ENCODE data around the gene RPL13.

RPL13 gene

DNA sequence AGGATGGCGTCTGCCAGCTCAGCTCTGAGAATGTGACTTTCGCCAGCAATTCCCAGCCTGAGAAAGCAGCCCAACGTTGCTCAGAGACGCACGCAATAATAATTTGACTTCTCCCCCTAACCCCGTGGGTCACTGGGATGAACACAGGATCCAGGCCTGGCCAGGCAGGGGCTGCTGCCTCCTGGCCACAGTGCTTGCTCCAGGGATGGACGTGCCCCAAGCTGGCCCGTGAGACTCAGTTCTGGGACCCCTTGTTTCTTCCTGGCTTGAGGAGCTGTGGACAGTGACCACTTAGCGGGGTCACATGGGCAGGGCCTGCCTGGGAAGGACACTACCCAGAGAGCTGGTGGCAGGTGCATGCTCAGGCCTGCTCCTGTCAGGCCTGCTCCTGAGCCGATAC is 39.4 kb downstream of the RPL13 start:
- Histone ChIP-seq H4K20me1 (ENCODE audit: insufficient read depth, low read length) (0 out of 2 replicates have a peak, but pooled peaks cover 3% of the 10 kb centered on the region), H3K36me3 (ENCODE audit: insufficient read depth, low read length) (peaks cover 9% of the 10 kb centered on the region), H3K27ac (ENCODE audit: low read length) (no peak overlapping the region), H3K4me3 (ENCODE audit: low read depth in 1 of 2, low read length in 2 of 2) (no peak overlapping the region), H3K27me3 (ENCODE audit: insufficient read depth, low read length, poor library complexity) (no peaks in the 10 kb centered on the region), H3K4me2 (ENCODE audit: insufficient read depth, low read length) (no peak overlapping the region), H3K9ac (ENCODE audit: low read depth, low read length) (no peak overlapping the region), H2AFZ (ENCODE audit: low read depth, low read length) (no peak overlapping the region), H3K4me1 (ENCODE audit: insufficient read depth, low read length) (peaks cover 23% of the 10 kb centered on the region), H3K79me2 (ENCODE audit: insufficient read depth, low read length) (no peaks in the 10 kb centered on the region), H3K9me3 (ENCODE audit: insufficient read depth, low read length, severe bottlenecking) (no peaks in the 10 kb centered on the region)
- no peak for TF ChIP-seq EZH2 (IDR thresholded peaks at IDR 0.05; ENCODE audit: borderline replicate concordance, low read depth, low read length, severe bottlenecking)
- TF ChIP-seq, protein P1, sequence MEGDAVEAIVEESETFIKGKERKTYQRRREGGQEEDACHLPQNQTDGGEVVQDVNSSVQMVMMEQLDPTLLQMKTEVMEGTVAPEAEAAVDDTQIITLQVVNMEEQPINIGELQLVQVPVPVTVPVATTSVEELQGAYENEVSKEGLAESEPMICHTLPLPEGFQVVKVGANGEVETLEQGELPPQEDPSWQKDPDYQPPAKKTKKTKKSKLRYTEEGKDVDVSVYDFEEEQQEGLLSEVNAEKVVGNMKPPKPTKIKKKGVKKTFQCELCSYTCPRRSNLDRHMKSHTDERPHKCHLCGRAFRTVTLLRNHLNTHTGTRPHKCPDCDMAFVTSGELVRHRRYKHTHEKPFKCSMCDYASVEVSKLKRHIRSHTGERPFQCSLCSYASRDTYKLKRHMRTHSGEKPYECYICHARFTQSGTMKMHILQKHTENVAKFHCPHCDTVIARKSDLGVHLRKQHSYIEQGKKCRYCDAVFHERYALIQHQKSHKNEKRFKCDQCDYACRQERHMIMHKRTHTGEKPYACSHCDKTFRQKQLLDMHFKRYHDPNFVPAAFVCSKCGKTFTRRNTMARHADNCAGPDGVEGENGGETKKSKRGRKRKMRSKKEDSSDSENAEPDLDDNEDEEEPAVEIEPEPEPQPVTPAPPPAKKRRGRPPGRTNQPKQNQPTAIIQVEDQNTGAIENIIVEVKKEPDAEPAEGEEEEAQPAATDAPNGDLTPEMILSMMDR (IDR thresholded peaks at IDR 0.05; ENCODE audit: borderline replicate concordance, extremely low read depth, low read length, poor library complexity, severe bottlenecking) = no peak
- no peak for DNase-seq
- no peak for ATAC-seq (ENCODE audit: insufficient read depth, low read depth)

DNA sequence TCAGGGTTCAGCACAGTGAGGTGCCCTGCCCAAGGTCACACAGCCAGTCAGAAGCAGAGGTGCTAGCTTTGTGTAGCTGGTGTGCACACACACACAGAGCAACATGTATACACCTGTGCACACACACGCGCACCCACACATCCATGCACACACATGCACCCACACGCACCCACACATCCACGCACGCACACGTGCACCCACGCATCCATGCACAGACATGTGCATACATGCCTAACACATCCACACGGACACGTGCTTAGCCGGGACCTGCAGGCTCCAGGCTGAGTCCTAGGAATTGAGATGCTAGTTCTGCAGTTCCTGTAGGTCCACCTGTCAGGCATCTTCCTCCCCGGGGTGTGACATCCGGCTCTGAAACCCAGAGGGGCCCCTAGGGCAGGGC is 39.9 kb downstream of the RPL13 start:
- DNase-seq = no peak
- Histone ChIP-seq H3K27ac (ENCODE audit: low read length) (no peak overlapping the region), H2AFZ (ENCODE audit: low read depth, low read length) (no peak overlapping the region), H3K9me3 (ENCODE audit: insufficient read depth, low read length, severe bottlenecking) (no peaks in the 10 kb centered on the region), H3K27me3 (ENCODE audit: insufficient read depth, low read length, poor library complexity) (no peaks in the 10 kb centered on the region), H3K79me2 (ENCODE audit: insufficient read depth, low read length) (no peaks in the 10 kb centered on the region), H3K36me3 (ENCODE audit: insufficient read depth, low read length) (peaks cover 5% of the 10 kb centered on the region), H3K4me3 (ENCODE audit: low read depth in 1 of 2, low read length in 2 of 2) (no peak overlapping the region), H3K9ac (ENCODE audit: low read depth, low read length) (no peak overlapping the region), H4K20me1 (ENCODE audit: insufficient read depth, low read length) (0 out of 2 replicates have a peak, but pooled peaks cover 3% of the 10 kb centered on the region), H3K4me2 (ENCODE audit: insufficient read depth, low read length) (no peak overlapping the region), H3K4me1 (ENCODE audit: insufficient read depth, low read length) (peaks cover 24% of the 10 kb centered on the region)
- no peak for TF ChIP-seq EZH2 (IDR thresholded peaks at IDR 0.05; ENCODE audit: borderline replicate concordance, low read depth, low read length, severe bottlenecking)
- TF ChIP-seq, protein P1 (IDR thresholded peaks at IDR 0.05; ENCODE audit: borderline replicate concordance, extremely low read depth, low read length, poor library complexity, severe bottlenecking) = no peak
- no peak for ATAC-seq (ENCODE audit: insufficient read depth, low read depth)

- ATAC-seq (ENCODE audit: insufficient read depth, low read depth) = no peak
- H3K4me1 ChIP-seq (ENCODE audit: insufficient read depth, low read length) = peaks cover 29% of the 10 kb centered on the region
- TF ChIP-seq, protein P1 (IDR thresholded peaks at IDR 0.05; ENCODE audit: borderline replicate concordance, extremely low read depth, low read length, poor library complexity, severe bottlenecking) = no peak
- no peak for TF ChIP-seq EZH2 (IDR thresholded peaks at IDR 0.05; ENCODE audit: borderline replicate concordance, low read depth, low read length, severe bottlenecking)
- H4K20me1 ChIP-seq (ENCODE audit: insufficient read depth, low read length) = 0 out of 2 replicates have a peak, but pooled peaks cover 3% of the 10 kb centered on the region
- no peaks in the 10 kb centered on the region for H3K9me3 ChIP-seq (ENCODE audit: insufficient read depth, low read length, severe bottlenecking)
- peaks cover 2% of the 10 kb centered on the region for H3K36me3 ChIP-seq (ENCODE audit: insufficient read depth, low read length)
- H3K4me3 ChIP-seq (ENCODE audit: low read depth in 1 of 2, low read length in 2 of 2) = no peak overlapping the region
- no peak for DNase-seq
- H3K9ac ChIP-seq (ENCODE audit: low read depth, low read length) = no peak overlapping the region
- H3K79me2 ChIP-seq (ENCODE audit: insufficient read depth, low read length) = no peaks in the 10 kb centered on the region
- no peak overlapping the region for H3K4me2 ChIP-seq (ENCODE audit: insufficient read depth, low read length)
- H3K27me3 ChIP-seq (ENCODE audit: insufficient read depth, low read length, poor library complexity) = no peaks in the 10 kb centered on the region
- H3K27ac ChIP-seq (ENCODE audit: low read length) = no peak overlapping the region
- H2AFZ ChIP-seq (ENCODE audit: low read depth, low read length) = no peak overlapping the region
Measured at GRCh38 chr16:89600956-89601355, 40.5 kb downstream of the RPL13 start.

DNA sequence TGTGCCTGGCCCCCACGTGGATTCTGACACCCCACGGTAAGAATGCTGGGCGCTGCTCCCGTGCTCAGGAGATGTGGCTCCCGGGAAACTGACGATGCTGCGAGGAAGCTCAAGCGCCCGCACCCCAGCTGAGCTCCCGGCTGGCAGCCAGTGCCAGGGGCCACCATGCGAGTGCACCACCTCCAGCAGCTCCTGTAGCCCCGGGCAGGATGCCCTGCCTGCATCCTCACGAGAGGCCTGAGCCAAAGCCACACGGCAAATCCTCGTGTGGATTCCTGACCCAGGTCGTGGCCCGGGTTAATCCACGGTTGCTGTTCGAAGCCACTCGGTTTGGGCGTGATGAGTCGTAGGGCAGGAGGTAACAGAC is 41.4 kb downstream of the RPL13 start:
- H3K4me1 ChIP-seq (ENCODE audit: insufficient read depth, low read length) = peaks cover 39% of the 10 kb centered on the region
- no peaks in the 10 kb centered on the region for H3K36me3 ChIP-seq (ENCODE audit: insufficient read depth, low read length)
- H2AFZ ChIP-seq (ENCODE audit: low read depth, low read length) = no peak overlapping the region
- ATAC-seq (ENCODE audit: insufficient read depth, low read depth) (no peak), DNase-seq (no peak)
- peak overlapping the region in 1 of 2 experiments; percentile 40; a peak in 1 of 4 replicates for H3K4me3 ChIP-seq (ENCODE audit: low read depth in 1 of 2, low read length in 2 of 2)
- no peaks in the 10 kb centered on the region for H3K9me3 ChIP-seq (ENCODE audit: insufficient read depth, low read length, severe bottlenecking)
- H3K9ac ChIP-seq (ENCODE audit: low read depth, low read length) = peak overlapping the region; percentile 24; the same call in 1 of the 2 replicates
- no peaks in the 10 kb centered on the region for H3K27me3 ChIP-seq (ENCODE audit: insufficient read depth, low read length, poor library complexity)
- 0 out of 2 replicates have a peak, but pooled peaks cover 3% of the 10 kb centered on the region for H4K20me1 ChIP-seq (ENCODE audit: insufficient read depth, low read length)
- no peak for TF ChIP-seq EZH2 (IDR thresholded peaks at IDR 0.05; ENCODE audit: borderline replicate concordance, low read depth, low read length, severe bottlenecking)
- TF ChIP-seq, protein P1 (IDR thresholded peaks at IDR 0.05; ENCODE audit: borderline replicate concordance, extremely low read depth, low read length, poor library complexity, severe bottlenecking) = no peak
- no peaks in the 10 kb centered on the region for H3K79me2 ChIP-seq (ENCODE audit: insufficient read depth, low read length)
- peak overlapping the region; percentile 65 for H3K4me2 ChIP-seq (ENCODE audit: insufficient read depth, low read length)
- H3K27ac ChIP-seq (ENCODE audit: low read length) = peak overlapping the region; percentile 75
